SKM-1 treated with dmso at 0.1 percent for 144 hours (cell line): ENCODE results near the gene PPP1R8.
"Not testable (repeated sequence)": the region's sequence is repeated elsewhere in the genome, so short reads cannot be mapped to it uniquely, and the experiment has no call there.

ENCODE experiments used
- DNase-seq: peaks from one replicate; lab custom pipeline; 2025; ENCODE audit not compliant: unreplicated experiment; lab: John Stamatoyannopoulos, UW

Gene PPP1R8

DNA sequence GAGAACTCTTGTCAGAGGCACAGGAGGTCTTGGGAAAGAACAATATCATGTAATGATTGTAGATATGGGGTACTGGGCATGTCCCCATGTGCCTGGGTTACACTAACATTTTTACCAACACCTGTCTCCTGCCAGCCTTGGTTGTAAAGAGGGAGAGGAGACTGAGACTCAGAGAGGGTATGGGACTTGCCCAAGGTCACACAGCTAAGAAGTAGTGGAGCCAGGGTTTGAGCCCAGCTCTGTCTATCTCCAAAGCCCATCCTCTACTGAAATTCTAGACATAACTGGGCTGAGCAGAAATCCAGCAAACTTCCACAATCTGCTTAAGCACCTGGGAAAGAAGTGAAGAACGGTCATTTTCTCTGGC is 39.1 kb downstream of the PPP1R8 start:
- DNase-seq, result no peak

DNA sequence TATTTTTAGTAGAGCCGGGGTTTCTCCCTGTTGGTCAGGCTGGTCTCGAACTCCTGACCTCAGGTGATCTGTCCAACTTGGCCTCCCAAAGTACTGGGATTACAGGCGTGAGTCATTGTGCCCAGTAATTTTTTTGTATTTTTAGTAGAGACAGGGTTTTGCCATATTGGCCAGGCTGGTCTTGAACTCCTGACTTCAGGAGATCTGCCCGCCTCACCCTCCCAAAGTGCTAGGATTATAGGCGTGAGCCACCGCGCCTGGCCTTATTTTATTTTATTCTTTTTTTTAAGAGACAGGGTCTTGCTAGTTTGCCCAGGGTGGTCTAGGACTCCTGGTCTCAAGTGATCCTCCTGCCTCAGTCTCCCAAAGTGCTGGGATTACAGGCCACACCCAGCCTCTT is 40.5 kb downstream of the PPP1R8 start:
- not testable (repeated sequence) for DNase-seq

DNA sequence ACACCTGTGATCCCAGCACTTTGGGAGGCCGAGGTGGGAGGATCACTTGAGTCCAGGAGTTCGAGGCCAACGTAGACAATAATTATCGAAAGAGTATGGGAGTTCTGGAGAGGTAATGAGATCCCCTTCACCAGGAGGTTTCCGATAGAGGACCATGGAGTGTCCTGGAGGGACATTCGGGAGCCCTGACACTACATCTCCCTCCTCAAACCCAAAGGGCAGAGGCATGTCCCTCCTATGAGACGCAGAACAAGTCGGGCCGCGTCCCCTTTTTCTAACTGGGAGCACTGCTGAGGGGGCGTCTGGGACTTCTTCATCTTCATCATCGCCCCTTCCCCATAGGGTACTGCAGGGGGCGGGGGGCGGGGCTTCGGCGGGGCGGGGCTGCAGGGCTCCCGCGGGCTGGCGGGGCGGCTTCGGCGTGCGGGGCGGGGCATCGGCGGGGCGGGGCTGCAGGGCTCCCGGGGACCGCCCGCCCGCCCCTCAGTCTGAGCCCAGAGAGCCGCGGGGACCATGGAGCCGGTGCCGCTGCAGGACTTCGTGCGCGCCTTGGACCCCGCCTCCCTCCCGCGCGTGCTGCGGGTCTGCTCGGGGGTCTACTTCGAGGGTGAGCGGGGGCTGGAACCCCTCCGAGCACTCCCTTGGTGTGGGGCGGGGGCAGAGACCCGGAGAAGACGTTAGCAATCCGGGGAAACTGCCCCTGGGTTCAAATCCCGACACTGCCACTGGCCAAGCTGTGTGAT is 41.6 kb downstream of the PPP1R8 start, which contains the start of gene THEMIS2:
THEMIS2 (plus strand) TSS at position 486 of the 743 bp plus-strand sequence; CDS start at position 514, 28 bp downstream.
- peak; percentile 22 for DNase-seq

DNA sequence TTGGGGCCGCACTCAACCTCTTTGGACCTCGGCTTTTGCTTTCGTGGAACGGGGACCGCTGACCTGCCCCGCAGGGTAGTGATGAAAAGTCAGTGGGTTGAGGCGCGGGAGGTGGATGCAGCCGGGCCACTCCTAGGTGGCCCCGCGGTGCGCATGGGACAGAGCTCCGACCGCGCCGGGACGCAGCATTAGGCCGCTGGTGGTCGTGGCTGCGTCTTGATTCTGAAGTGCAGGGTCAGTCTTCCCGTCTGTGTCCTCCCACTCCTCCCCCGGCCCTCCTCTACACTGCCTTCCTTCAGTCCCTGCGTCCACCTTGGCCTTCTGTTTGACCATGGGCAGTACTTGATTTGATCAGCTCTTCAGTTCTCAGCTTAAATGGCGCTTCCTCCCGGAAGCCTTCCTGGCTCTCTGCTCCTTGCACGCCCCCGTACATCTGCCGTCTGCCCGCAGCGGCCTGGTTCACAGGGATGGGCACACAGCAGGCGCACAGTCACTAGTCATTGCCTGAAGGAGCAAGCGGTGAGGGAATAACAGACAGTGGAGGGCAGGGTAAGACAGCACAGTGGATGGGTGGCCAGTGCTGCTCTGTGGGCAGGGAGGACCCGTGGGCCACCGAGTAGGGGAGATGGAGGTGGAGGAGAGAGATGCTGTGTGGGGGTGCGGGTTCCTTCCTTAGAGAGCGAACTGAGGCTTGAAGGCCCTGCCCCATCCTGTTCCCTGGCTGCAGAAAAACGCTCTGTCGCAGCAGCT is 42.4 kb downstream of the PPP1R8 start:
- no peak for DNase-seq

DNA sequence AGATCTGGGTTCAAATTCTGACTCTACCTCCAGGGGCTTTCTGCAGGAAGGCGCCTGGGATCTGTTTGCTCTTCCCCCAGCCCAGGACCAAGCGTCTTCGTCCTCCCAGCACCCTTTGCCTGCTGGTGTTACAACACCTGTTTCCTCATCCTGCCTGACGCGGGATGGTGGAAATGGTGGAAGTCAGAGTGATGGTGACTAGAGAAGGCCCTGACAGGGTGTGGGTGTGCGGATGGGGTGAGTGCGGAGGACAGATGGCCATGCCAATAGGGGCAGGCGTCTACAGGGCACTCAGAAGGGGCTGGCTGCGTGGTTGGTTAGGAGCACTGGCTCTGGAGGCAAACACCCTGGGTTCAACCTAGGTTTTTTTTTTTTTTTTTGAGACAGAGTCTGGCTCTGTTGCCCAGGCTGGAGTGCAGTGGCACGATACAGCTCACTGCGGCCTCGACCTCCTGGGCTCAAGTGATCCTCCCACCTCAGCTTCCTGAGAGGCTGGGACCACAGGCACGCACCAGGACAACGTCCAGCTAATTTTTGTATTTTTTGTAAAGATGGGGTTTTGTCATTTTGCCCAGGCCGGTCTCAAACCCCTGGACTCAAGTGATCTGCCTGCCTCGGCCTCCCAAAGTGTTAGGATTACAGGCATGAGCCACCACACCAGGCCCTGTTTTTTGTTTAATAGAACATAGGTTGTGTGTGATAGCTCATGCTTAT is 43.2 kb downstream of the PPP1R8 start:
- peak; percentile 64 for DNase-seq

DNA sequence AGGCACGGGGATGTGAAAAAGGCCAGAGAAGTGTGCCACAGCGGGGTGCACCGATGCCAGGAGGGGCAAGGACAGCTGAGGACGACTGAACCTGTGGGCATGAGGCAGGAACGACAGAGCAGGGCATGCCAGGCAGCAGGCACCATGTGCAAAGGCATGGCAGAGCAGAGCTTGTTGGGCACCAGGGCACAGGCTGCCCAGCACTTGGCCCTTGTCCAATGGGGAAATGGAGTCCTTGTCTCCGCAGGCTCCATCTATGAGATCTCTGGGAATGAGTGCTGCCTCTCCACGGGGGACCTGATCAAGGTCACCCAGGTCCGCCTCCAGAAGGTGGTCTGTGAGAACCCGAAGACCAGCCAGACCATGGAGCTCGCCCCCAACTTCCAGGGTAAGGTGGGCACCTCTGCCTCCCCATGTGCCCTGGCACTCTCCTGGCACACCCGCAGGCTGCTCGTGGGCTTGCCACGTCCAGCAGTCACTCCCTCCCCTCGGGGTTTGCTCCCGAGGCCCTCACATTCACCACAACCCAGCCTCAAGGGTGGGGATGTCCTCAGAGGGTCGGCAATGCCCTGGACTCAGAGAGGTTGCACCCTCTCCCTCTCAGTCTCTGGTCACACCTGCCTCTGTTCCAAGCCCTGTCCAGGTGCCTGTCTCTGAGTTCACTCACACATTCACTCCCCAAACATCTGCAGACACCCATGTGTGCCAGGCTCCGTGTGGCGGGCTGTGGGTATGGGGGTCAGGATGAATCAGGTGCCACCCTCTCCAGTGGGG is 45.9 kb downstream of the PPP1R8 start:
- no peak for DNase-seq

DNA sequence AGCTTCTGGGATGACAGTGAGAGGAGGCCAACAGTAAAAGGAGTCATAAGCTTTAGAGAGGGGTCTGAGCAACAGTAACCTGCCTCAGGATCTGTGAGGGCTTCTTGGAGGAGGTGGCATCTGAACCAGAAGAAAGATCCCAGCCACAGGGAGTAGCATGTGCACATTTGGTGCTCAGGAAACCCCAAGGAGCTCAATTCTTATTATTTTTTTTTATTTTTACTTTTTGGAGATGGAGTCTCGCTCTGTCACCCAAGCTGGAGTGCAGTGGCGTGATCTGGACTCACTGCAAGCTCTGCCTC is 46.5 kb downstream of the PPP1R8 start:
- no peak for DNase-seq

DNA sequence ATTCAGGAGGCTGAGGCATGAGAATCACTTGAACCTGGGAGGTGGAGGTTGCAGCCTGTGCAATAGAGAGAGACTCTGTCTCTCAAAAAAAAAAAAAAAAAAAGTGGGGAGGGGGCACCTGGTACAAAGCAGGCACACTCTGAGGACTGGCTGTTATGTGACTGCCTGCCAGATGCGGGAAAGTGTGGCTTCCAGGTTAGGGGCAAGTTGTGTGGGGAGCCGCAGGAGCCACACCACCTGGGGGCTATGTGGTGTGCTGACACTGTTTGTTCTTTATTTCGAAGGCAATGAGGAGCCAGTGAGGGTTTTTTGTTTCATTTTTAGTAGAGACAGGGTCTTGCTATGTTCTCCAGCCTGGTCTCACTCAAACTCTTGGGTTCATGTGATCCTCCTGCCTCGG is 47.5 kb downstream of the PPP1R8 start:
- DNase-seq, result no peak

DNA sequence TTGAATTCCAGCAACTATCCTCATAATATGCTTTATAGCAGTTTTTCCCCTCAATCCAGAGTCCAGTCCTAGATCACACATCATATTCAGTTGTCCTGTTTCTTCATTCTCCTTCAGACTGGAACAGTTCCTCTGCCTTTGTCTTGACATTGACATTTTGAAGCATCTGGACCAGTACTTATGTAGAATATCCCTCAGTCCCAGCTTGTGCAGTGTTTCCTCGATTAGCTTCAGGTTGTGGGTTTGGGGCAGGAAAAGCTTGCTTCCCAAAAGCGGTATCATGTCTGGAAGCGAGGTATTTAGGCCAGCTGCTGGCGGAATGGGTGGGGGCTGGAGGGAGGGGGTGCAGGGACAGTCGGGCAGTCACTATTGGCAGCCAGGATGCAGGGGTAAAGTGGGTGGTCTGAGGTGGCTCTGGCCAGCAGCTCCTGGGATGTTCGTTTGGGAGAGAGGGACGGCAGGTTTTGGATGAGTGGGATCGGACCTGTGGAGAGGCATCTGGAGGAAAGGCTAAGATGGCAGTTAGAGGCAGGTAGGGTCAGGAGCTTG is 48.3 kb downstream of the PPP1R8 start:
- no peak for DNase-seq

DNA sequence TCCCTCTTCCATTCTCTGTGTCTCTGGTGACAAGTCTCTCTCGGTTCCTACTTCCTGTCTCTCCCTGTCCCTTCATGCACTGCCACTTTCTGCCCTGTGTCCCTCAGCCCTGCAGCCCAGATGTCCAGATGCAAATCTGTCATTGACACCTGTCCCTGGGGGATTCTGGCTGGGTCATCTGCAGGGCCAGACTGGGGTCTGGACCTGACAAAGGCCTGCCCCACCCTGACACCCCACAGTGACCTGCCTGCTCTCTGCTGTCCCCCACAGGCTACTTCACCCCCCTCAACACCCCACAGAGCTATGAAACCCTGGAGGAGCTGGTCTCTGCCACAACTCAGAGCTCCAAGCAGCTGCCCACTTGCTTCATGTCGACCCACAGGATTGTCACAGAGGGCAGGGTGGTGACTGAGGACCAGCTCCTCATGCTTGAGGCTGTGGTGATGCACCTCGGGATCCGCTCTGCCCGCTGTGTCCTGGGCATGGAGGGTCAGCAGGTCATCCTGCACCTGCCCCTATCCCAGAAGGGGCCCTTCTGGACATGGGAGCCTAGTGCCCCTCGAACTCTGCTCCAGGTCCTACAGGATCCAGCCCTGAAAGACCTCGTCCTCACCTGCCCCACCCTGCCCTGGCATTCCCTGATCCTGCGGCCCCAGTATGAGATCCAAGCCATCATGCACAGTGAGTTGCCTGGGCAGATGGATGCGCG is 48.9 kb downstream of the PPP1R8 start:
- no peak for DNase-seq

DNA sequence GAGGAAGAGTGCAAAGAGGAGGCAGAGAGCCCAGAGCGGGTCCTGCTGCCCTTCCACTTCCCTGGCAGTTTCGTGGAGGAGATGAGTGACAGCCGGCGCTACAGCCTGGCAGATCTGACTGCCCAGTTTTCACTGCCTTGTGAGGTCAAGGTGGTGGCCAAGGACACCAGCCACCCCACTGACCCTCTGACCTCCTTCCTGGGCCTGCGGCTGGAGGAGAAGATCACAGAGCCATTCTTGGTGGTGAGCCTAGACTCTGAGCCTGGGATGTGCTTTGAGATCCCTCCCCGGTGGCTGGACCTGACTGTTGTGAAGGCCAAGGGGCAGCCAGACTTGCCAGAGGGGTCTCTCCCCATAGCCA is 51.9 kb downstream of the PPP1R8 start:
- DNase-seq, result no peak

DNA sequence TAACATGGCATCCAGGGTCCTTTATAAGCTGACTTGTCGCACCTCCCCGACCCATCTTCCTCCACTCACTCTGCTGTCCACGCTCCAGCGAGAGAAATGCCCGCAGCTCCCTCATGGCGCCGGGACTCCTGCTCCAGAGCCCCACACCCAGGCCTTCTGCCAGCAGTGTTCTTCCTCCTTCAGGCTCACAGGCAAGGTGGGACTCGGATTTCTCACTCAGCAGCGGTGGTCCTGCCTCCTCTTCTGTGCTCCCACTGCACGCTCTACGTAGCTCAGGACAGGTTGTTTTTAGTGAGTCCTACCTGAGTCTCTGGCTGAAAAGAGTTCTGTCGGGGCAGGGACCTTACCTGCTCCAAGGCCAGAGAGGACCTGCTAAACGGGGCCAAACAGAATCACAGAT is 53.0 kb downstream of the PPP1R8 start:
- DNase-seq, result no peak

DNA sequence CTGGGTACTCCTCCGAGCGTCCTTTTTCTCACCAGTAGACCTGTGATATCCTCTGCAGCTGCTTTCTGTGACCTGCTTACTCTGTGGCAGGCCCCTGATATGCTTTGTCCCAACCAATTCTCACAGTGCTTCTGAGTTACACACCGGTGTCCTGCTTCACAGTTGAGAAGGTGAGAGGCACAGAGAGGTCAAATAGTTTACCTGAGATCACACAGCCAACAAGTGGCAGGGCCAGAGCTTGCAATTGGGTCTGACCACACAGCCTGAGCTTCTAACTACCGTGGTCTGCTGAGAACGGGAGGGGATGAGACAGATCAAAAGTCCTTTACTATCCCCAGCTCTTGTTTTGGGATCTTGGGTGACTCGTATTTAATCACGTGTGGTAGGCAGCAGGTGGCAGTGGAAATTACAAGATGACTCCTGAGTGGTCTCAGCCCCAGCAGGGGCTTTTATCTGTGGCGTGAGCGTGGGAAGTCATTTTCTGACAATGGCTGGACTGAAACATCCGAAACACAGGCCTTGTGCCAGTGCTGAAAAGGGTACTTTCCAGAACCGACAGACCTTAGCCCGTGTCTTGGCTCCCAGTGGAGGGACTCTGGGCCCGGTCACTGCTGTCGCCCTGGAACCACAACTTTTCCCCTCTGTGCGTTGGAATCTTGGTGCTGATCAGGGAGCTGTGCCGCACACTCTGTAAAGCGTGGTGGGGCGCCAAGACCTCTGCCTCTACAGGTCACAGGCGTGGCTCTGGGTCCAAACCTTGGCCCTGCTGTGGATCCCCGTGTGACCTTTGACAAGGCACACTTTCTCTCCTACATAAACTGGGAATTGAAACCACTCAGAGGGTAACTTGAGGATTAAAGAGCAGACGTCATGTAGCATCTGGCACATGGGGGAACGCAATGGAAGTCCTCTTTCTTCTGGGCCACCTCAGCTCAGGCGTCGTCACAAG is 53.7 kb downstream of the PPP1R8 start:
- peak; percentile 62 for DNase-seq

DNA sequence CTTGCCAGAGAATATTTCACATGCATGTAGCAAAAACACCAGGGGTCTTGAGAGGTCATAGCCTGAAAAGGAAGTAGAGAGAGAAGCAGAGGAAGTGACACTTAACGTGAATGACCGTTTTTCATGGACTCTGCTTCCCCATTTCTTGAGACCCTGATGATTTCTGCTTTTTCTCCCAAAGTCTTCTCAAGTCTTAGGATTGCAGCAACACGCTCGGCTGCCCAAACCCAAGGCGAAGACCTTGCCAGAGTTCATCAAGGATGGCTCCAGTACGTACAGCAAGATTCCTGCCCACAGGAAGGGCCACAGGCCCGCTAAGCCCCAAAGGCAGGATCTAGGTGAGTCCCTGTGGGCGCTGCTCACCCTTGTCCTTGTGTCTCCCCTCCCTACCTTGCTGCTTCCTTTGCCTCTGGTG is 54.5 kb downstream of the PPP1R8 start:
- peak; percentile 96 for DNase-seq

DNA sequence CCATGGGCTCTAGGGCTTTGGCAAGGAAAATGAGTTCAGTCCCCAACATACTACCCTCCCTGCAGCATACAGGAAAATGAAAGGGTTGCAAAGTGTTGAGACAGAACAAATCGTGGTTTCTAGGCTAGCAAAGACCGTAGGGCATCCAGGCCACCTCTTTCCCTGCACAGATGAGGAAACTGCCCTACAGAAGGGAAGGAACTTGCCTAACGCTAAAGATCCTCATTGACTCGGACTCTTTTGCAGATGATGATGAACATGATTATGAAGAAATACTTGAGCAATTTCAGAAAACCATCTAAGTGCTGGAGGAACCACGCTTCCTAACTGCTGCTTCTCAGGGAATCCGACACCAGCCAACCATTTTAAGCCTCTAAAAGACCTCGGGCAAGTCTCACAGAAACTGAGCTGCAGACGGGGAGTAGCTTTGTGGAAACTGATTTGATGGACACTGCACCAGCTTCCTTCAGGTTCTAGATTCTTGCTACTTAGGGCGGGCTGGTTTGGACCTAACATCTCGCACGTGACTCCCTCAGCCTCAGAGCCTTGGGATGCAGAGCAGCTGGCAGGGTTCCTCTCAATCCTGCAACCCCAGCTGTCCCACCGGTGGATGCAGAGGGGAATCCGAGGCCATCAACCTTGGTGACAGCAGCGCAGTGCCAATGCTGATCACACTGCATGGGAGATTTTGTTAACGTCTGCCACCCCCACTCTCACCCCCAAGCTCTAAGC is 55.2 kb downstream of the PPP1R8 start:
- DNase-seq, result peak; percentile 98

DNA sequence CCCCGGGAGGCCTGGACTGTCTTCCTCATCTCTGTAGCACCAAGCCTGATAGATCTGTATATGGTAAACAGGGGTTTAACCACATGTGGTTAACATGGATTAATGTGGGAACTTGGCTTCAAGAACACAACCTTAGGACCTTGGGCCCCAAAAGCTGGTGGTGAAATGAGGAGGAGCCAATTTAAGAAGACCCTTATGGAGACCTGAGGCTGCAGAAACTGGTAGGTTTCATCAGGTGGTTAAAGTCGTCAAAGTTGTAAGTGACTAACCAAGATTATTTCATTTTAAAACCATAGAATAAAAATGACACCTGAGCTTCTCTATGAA is 55.7 kb downstream of the PPP1R8 start:
- no peak for DNase-seq

DNA sequence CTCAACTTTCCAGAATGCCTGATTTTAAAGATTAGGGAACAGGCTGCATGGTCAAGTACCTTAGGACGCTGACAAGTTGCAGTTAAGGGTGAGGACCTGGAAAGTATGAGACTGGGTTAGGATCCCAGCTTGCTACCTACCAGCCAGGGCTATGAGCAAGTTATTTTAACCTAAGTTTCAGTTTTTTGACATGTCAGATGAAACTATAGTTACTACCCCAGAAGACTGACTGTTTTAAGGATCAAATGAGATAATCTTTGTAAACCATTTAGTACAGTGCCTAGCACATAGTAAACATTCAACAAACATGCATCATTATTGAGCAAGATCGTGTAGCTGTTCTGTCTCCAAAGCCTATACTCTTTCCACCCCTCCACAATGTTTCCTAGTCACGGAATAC is 56.2 kb downstream of the PPP1R8 start:
- DNase-seq, result no peak

DNA sequence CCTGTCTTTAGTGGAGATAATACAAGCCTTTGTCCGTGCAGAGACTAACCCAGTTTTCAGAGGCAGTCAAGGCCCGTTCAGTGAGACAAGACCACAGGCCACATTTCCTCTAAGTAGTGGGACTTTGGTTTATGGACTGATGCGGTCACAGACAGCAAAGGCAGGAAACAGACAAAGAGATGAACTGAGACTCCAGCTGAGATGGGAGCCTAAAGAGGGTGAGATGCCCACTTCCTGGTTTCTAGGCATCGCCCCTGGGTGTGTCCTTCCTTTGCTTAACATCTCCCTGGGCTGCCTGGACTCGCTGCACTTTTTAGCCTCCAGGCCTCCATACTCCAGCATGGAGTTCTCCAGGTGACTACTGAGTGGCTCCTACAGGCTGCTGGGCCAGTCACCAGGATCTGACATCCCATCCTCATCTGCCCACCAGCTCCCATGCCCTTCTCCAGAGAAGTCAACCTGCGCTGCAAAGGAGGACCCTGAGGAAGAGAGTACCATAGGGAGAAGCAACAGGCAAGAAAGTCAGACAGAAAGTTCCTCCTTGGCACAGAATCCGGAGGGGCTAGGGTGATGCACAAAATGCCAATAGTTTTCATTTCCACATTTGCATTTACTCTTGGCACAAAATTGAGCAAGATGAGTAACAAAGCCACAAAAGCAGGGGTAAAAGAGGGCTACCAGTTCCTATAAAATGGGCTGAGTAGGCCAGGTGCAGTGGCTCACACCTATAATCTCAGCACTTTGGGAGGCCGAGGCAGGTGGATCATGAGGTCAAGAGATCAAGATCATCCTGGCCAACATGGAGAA is 56.8 kb downstream of the PPP1R8 start:
- DNase-seq, result peak; percentile 84
